Tibial nerve (tissue), 4 donors: Measurements from ENCODE around the gene ZNF775. TPM values are rescaled to one million over a fixed set of nuclear protein-coding genes. Genes with fewer than 3 reads are reported as not detected.
A peak's percentile ranks its signal among the peaks of the same experiment; 100 is the strongest.

Source experiments
- DNase-seq, 2 donors: peaks; one replicate each; pipeline ENCODE4 v3.0.0-alpha.2; 2019; ENCODE audit warnings: low spot score in 2 of 2
- H3K27ac ChIP-seq, 4 donors: fragments of 200-600 bp; sonication (generic) in 3 of 4; one replicate each; pipeline ENCODE4 v1.5.1; 2017 to 2019; ENCODE audit warnings: mild to moderate bottlenecking in 1 of 4
- H3K27me3 ChIP-seq, 2 donors: fragments of 200-600 bp; sonication (generic) in 1 of 2; one replicate each; pipeline versions ENCODE4 v1.5.1 to v1.6.0; 2017 to 2019
- H3K36me3 ChIP-seq, 3 donors: fragments of 200-600 bp; sonication (generic); one replicate each; pipeline ENCODE4 v1.5.1; 2018 to 2019
- H3K4me1 ChIP-seq, 4 donors: fragments of 200-600 bp; sonication (generic) in 3 of 4; one replicate each; pipeline ENCODE4 v1.5.1; 2017 to 2019
- H3K4me3 ChIP-seq, 4 donors: fragments of 200-600 bp; sonication (generic) in 3 of 4; one replicate each; pipeline ENCODE4 v1.5.1; 2017 to 2019; ENCODE audit warnings: mild to moderate bottlenecking in 1 of 4, moderate library complexity in 1 of 4
- H3K9me3 ChIP-seq, 4 donors: fragments of 200-600 bp; sonication (generic) in 3 of 4; one replicate each; pipeline ENCODE4 v1.5.1; 2017 to 2019
- CTCF ChIP-seq, 5 experiments: fragments of 200-600 bp in 3 of 5; fragments of 450-650 bp in 2 of 5; sonication (generic) in 3 of 5; IDR thresholded peaks; one replicate each; pipeline ENCODE4 v1.5.1; 2016 to 2019; ENCODE audit warnings: antibody characterized with exemption in 5 of 5, mild to moderate bottlenecking in 3 of 5, moderate library complexity in 2 of 5
- EP300 ChIP-seq, 2 donors: sonication (generic); formaldehyde crosslinking; IDR thresholded peaks; one replicate each; pipeline ENCODE4 v1.6.1; 2017; ENCODE audit warnings: antibody characterized with exemption in 2 of 2, mild to moderate bottlenecking in 1 of 2
- POLR2A ChIP-seq, 2 donors: fragments of 450-650 bp; IDR thresholded peaks; one replicate each; pipeline ENCODE4 v1.6.1; 2017; ENCODE audit warnings: antibody characterized with exemption in 2 of 2, mild to moderate bottlenecking in 2 of 2, moderate library complexity in 2 of 2
- WGBS, 2 donors: methylation state at CpG; one replicate each; pipeline ENCODE4 v1.1.5; 2018; 5-methylcytosine and 5-hydroxymethylcytosine counted together
- total RNA-seq, 4 donors: library from RNA; depleted of rRNA; stranded (reverse); fragments of >200 nt; gene quantifications; one replicate each; pipeline ENCODE4 v1.1.0, GENCODE V29; 2016

ZNF775 gene
- total RNA-seq, 4 donors from 2014 or later, result 5.9 to 14.3 (median 11.6) TPM

DNA sequence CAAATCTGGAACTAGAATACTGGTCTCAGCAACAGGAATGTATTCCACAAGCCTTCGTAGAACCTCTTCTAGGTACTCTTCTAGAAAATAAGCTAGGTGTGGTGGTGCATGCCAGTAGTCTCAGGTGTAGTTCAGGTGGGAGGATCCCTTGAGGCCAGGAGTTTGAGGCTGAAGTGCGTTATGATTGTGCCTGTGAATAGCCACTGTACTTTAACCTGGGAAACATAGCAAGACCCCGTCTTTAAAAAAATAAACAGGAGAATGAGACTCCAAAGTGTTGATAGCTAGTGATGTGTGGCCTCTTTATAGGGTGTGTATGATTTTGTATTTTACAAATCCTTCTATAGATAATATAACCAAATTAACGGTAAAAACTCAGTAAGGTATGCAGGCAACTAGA, 1.5 kb upstream of the ZNF775 start:
- Histone ChIP-seq H3K4me3 (no peak overlapping the region), H3K27ac (peak overlapping the region in 3 of 4 donors; percentile 87 to 97 (median 91)), H3K36me3 (peaks cover 0 to 29% (median 0%) of the 10 kb centered on the region in 3 donors), H3K27me3 (no peaks in the 10 kb centered on the region), H3K9me3 (no peaks in the 10 kb centered on the region), H3K4me1 (peaks cover 0 to 70% (median 19%) of the 10 kb centered on the region in 4 donors)
- DNase-seq, result no peak
- WGBS, 2 donors, result 53 to 59% methylated on average over 4 of the region's 4 CpGs
- no peak for TF ChIP-seq CTCF (IDR thresholded peaks at IDR 0.05)
- TF ChIP-seq EP300 (IDR thresholded peaks at IDR 0.05), result no peak
- no peak for TF ChIP-seq POLR2A (IDR thresholded peaks at IDR 0.05)

- Histone ChIP-seq H3K36me3 (peaks cover 0 to 22% (median 0%) of the 10 kb centered on the region in 3 donors), H3K27me3 (no peaks in the 10 kb centered on the region), H3K4me3 (peak overlapping the region; percentile 71 to 99 (median 82)), H3K9me3 (no peaks in the 10 kb centered on the region), H3K4me1 (peaks cover 0 to 70% (median 23%) of the 10 kb centered on the region in 4 donors), H3K27ac (peak overlapping the region; percentile 75 to 97 (median 89))
- 8 to 12% methylated on average over 31 to 32 of the region's 32 CpGs for WGBS, 2 donors
- no peak for TF ChIP-seq POLR2A (IDR thresholded peaks at IDR 0.05)
- no peak for TF ChIP-seq CTCF (IDR thresholded peaks at IDR 0.05)
- no peak for TF ChIP-seq EP300 (IDR thresholded peaks at IDR 0.05)
- DNase-seq, result peak in 1 of 2 donors; percentile 35
Observed at GRCh38 chr7:150378115-150378852, 846 bp upstream of the ZNF775 start.

DNA sequence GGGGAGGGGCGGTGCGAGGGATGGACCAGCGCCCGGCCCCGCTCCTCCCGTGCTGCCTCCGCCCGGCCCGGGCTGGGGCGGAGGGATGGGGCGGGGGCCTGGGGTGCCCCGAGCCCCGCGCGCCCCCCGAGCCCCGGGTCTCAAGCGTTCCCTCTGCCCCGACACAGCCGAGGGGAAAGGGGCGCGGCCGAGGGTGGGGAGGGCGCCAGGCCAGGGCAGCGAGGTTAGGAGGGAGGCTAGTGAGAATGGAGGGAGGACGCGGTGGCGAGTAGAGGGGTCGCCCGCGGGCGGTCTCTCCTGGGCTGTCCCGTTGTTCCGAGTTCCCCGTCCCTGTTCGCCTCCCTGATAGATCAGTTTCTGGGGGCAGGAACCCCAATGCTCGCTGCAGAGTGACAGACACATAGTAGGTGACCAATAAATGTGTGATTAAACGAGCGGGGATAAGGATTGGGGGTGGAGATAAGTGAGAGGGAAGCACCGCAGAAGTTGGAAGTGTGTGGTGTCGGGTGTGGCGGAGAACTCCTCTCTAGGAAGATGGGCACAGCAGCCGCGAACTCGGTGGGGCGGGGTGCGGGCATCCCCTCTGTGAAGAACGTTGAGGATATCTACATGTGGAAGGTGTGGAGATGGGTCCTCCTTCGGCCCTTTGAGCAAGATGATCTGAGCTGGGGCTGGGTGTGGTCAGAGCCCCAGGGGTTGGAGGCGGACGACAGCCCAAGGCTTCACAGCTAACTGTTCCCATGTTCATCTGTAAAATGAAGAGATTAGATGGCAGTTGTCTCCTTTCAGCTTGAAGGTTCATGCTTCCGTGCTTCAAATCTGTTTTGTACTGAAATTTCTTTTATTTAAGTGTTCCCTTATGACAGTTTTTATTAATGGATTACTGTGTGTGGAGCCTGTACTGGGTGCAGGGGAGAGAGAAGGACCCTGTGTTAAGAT, 580 bp downstream of the ZNF775 start:
- 2% methylated on average over 38 to 46 of the region's 52 CpGs for WGBS, 2 donors
- DNase-seq, result peak in 1 of 2 donors; percentile 28
- TF ChIP-seq CTCF (IDR thresholded peaks at IDR 0.05) (no peak), EP300 (IDR thresholded peaks at IDR 0.05) (no peak), POLR2A (IDR thresholded peaks at IDR 0.05) (no peak)
- H3K4me3 ChIP-seq, result peak overlapping the region; percentile 78 to 99 (median 88)
- H3K9me3 ChIP-seq, result no peaks in the 10 kb centered on the region
- peaks cover 0 to 79% (median 26%) of the 10 kb centered on the region in 4 donors for H3K4me1 ChIP-seq
- H3K27me3 ChIP-seq, result no peaks in the 10 kb centered on the region
- H3K36me3 ChIP-seq, result peaks cover 0 to 8% (median 0%) of the 10 kb centered on the region in 3 donors
- H3K27ac ChIP-seq, result peak overlapping the region; percentile 82 to 97 (median 89)

DNA sequence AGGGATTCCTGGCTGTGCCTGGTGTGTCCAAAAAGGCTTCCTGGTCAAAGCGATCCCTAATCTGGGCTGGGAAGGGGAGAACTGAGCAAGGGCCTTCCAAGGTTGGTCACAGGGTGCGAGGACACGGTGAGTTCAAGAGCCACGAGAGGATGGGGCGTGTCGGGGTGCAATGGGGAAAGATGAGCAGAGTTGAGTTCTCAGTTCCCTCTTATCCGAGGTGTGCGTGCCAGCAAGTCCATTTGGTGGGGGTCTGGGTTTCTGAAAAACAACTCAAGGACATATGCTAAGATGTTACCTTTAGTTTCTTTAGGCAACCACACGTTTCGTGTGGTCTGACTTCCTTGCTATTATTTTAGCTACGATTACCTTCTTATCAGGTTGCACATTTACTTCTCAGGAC, 1.3 kb downstream of the ZNF775 start:
- DNase-seq, result no peak
- peaks cover 0 to 86% (median 30%) of the 10 kb centered on the region in 4 donors for H3K4me1 ChIP-seq
- H3K4me3 ChIP-seq, result peak overlapping the region in 1 of 4 donors; percentile 99
- peaks cover 0 to under 1% (median 0%) of the 10 kb centered on the region in 3 donors for H3K36me3 ChIP-seq
- peak overlapping the region in 3 of 4 donors; percentile 87 to 97 (median 91) for H3K27ac ChIP-seq
- no peaks in the 10 kb centered on the region for H3K9me3 ChIP-seq
- no peaks in the 10 kb centered on the region for H3K27me3 ChIP-seq
- WGBS, 2 donors, result 57 to 73% methylated on average over 11 of the region's 11 CpGs
- TF ChIP-seq CTCF (IDR thresholded peaks at IDR 0.05) (no peak), EP300 (IDR thresholded peaks at IDR 0.05) (no peak), POLR2A (IDR thresholded peaks at IDR 0.05) (no peak)
